ENCODE data around the gene SORCS3. TPM values are rescaled to one million over a fixed set of nuclear protein-coding genes. Genes with fewer than 3 reads are reported as not detected.

The SORCS3 gene
- total RNA-seq, 1 experiment from 2014 or later: not detected

GRCh38 chr10:105017116-105017515 is 376.0 kb downstream of the SORCS3 start:
- no peak for ATAC-seq
- no TSS peak for BruUV-seq (replicated peaks)
- POLR2A ChIA-PET: no interaction called here
- H3K36me3 ChIP-seq (ENCODE audit: control insufficient read depth, insufficient read depth, low read length): no peaks in the 10 kb centered on the region
- DNase-seq (ENCODE audit: low read depth, low spot score): no peak
- in situ Hi-C loops (cut with HindIII; ENCODE audit: low pct_unique_long_range_greater_than_20kb, low sequenced_read_pairs) (no loop called here), intact Hi-C loops (cut with micrococcal nuclease; ENCODE audit: unreplicated experiment) (no loop called here)
- TF ChIP-seq POLR2AphosphoS5 (IDR thresholded peaks at IDR 0.05; ENCODE audit: low read depth, low read length) (no peak), TCF7L2 (IDR thresholded peaks at IDR 0.05; ENCODE audit: low read depth, low read length) (no peak), SIN3A (IDR thresholded peaks at IDR 0.05; ENCODE audit: borderline replicate concordance, insufficient read depth, low read depth, low read length) (no peak), REST (IDR thresholded peaks at IDR 0.05; ENCODE audit: insufficient read depth in 1 of 2, low read depth in 2 of 2, low read length in 1 of 2) (no peak), CTCF (IDR thresholded peaks at IDR 0.05) (no peak)
- H3K4me3 ChIP-seq (ENCODE audit: low read depth in 2 of 2, low read length in 2 of 2): no peak overlapping the region
- CTCF ChIA-PET: no interaction called here
- H3K27me3 ChIP-seq (ENCODE audit: control insufficient read depth, insufficient read depth, low read length): no peaks in the 10 kb centered on the region
- no peak overlapping the region for H3K27ac ChIP-seq (ENCODE audit: low read length)
- no peaks in the 10 kb centered on the region for H3K9me3 ChIP-seq (ENCODE audit: control insufficient read depth, insufficient read depth, low read depth, low read length)
- no peaks in the 10 kb centered on the region for H3K4me1 ChIP-seq (ENCODE audit: control insufficient read depth, insufficient read depth, low read length)

GRCh38 chr10:105017691-105018090 is 376.6 kb downstream of the SORCS3 start:
- intact Hi-C loops (cut with micrococcal nuclease; ENCODE audit: unreplicated experiment): no loop called here
- ATAC-seq (no peak), DNase-seq (ENCODE audit: low read depth, low spot score) (no peak)
- no peaks in the 10 kb centered on the region for H3K4me1 ChIP-seq (ENCODE audit: control insufficient read depth, insufficient read depth, low read length)
- no peaks in the 10 kb centered on the region for H3K27me3 ChIP-seq (ENCODE audit: control insufficient read depth, insufficient read depth, low read length)
- no TSS peak for BruUV-seq (replicated peaks)
- in situ Hi-C loops (cut with HindIII; ENCODE audit: low pct_unique_long_range_greater_than_20kb, low sequenced_read_pairs): no loop called here
- ChIA-PET CTCF (no interaction called here), POLR2A (no interaction called here)
- H3K4me3 ChIP-seq (ENCODE audit: low read depth in 2 of 2, low read length in 2 of 2): no peak overlapping the region
- no peaks in the 10 kb centered on the region for H3K36me3 ChIP-seq (ENCODE audit: control insufficient read depth, insufficient read depth, low read length)
- H3K27ac ChIP-seq (ENCODE audit: low read length): no peak overlapping the region
- TF ChIP-seq POLR2AphosphoS5 (IDR thresholded peaks at IDR 0.05; ENCODE audit: low read depth, low read length) (no peak), TCF7L2 (IDR thresholded peaks at IDR 0.05; ENCODE audit: low read depth, low read length) (no peak), REST (IDR thresholded peaks at IDR 0.05; ENCODE audit: insufficient read depth in 1 of 2, low read depth in 2 of 2, low read length in 1 of 2) (no peak), SIN3A (IDR thresholded peaks at IDR 0.05; ENCODE audit: borderline replicate concordance, insufficient read depth, low read depth, low read length) (no peak), CTCF (IDR thresholded peaks at IDR 0.05) (no peak)
- H3K9me3 ChIP-seq (ENCODE audit: control insufficient read depth, insufficient read depth, low read depth, low read length): no peaks in the 10 kb centered on the region
